Parathyroid adenoma (tissue), 2 donors: ENCODE results near the gene RHOBTB1.

Experiments
- H2AFZ ChIP-seq: fragments of 300-600 bp; sonication (generic); one replicate; pipeline ENCODE4 v1.7.0; 2017; ENCODE audit warnings: antibody characterized with exemption, mild to moderate bottlenecking
- H3K27ac ChIP-seq: fragments of 300-600 bp; sonication (generic); one replicate; pipeline ENCODE4 v1.7.0; 2017
- H3K27me3 ChIP-seq: fragments of 300-600 bp; sonication (generic); one replicate; pipeline ENCODE4 v1.7.0; 2017; ENCODE audit warnings: low read length; ENCODE audit not compliant: control insufficient read depth, insufficient read depth
- H3K36me3 ChIP-seq: fragments of 300-600 bp; sonication (generic); one replicate; pipeline ENCODE4 v1.7.0; 2017; ENCODE audit warnings: low read length; ENCODE audit not compliant: control insufficient read depth, insufficient read depth
- H3K4me1 ChIP-seq: fragments of 300-600 bp; sonication (generic); one replicate; pipeline ENCODE4 v1.7.0; 2017; ENCODE audit warnings: control low read depth
- H3K4me2 ChIP-seq: fragments of 300-600 bp; sonication (generic); one replicate; pipeline ENCODE4 v1.7.0; 2017; ENCODE audit warnings: low read length
- H3K4me3 ChIP-seq: fragments of 300-600 bp; sonication (generic); one replicate; pipeline ENCODE4 v1.7.0; 2017; ENCODE audit warnings: low read depth, low read length
- H3K79me2 ChIP-seq: fragments of 300-600 bp; sonication (generic); one replicate; pipeline ENCODE4 v1.7.0; 2017; ENCODE audit warnings: control low read depth
- H3K9ac ChIP-seq: fragments of 300-600 bp; sonication (generic); one replicate; pipeline ENCODE4 v1.7.0; 2017; ENCODE audit warnings: mild to moderate bottlenecking
- H3K9me3 ChIP-seq: fragments of 300-600 bp; sonication (generic); one replicate; pipeline ENCODE4 v1.7.0; 2017; ENCODE audit warnings: low read length; ENCODE audit not compliant: control insufficient read depth
- TF ChIP-seq, protein P1 (sequence below): fragments of 300-600 bp; sonication (generic); IDR thresholded peaks from one replicate; pipeline ENCODE4 v1.7.0; 2017; ENCODE audit warnings: antibody characterized with exemption, mild to moderate bottlenecking
- donor health status: primary hyperparathyroidism.

RHOBTB1 gene

DNA sequence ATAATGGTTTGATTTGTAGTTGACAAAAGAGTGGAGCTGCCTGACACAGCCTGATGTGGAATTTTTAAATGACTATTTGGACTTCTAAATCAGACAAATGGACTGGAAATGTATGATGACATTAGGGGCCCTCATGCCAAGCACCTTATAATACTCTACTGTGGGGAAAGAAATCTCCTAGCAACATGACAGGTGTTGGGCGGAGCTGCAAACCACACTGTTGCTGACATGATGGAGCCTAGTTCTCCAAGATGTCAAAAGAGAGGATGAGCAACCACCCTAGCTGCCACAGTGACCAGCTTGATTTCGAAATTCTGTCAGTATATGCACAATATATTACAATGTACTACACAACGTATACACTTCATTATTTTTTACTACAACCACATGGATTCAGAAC lies 65.8 kb downstream of the RHOBTB1 start:
- no peak overlapping the region for H3K27ac ChIP-seq
- no peak overlapping the region for H2AFZ ChIP-seq
- no peak overlapping the region for H3K9ac ChIP-seq
- TF ChIP-seq, protein P1, sequence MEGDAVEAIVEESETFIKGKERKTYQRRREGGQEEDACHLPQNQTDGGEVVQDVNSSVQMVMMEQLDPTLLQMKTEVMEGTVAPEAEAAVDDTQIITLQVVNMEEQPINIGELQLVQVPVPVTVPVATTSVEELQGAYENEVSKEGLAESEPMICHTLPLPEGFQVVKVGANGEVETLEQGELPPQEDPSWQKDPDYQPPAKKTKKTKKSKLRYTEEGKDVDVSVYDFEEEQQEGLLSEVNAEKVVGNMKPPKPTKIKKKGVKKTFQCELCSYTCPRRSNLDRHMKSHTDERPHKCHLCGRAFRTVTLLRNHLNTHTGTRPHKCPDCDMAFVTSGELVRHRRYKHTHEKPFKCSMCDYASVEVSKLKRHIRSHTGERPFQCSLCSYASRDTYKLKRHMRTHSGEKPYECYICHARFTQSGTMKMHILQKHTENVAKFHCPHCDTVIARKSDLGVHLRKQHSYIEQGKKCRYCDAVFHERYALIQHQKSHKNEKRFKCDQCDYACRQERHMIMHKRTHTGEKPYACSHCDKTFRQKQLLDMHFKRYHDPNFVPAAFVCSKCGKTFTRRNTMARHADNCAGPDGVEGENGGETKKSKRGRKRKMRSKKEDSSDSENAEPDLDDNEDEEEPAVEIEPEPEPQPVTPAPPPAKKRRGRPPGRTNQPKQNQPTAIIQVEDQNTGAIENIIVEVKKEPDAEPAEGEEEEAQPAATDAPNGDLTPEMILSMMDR, result no peak
- H3K36me3 ChIP-seq, result no peaks in the 10 kb centered on the region
- H3K4me1 ChIP-seq, result peaks cover 3% of the 10 kb centered on the region
- H3K79me2 ChIP-seq, result no peaks in the 10 kb centered on the region
- H3K4me3 ChIP-seq, result no peak overlapping the region
- H3K4me2 ChIP-seq, result no peak overlapping the region
- no peaks in the 10 kb centered on the region for H3K27me3 ChIP-seq
- H3K9me3 ChIP-seq, result no peaks in the 10 kb centered on the region

DNA sequence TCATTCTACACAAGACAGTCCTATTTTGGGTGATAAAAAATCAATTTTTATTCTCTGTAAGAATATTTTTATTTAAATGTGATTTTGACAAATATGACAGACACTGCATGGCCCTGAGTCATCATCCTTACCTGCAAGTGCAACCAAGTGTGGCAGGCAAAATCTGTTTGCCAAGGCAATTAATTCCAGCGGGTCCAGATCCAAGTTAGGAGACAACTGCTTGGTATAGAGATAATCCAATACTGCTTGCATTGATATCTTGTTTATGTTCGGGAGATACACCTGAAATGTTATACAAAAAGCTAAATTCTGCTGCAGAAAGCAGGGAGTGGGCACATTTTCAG lies 66.2 kb downstream of the RHOBTB1 start:
- H3K79me2 ChIP-seq, result no peaks in the 10 kb centered on the region
- H3K9me3 ChIP-seq, result no peaks in the 10 kb centered on the region
- peaks cover 3% of the 10 kb centered on the region for H3K4me1 ChIP-seq
- no peaks in the 10 kb centered on the region for H3K36me3 ChIP-seq
- no peak overlapping the region for H2AFZ ChIP-seq
- H3K27me3 ChIP-seq, result no peaks in the 10 kb centered on the region
- H3K9ac ChIP-seq, result no peak overlapping the region
- no peak overlapping the region for H3K4me2 ChIP-seq
- TF ChIP-seq, protein P1, result no peak
- no peak overlapping the region for H3K27ac ChIP-seq
- no peak overlapping the region for H3K4me3 ChIP-seq

DNA sequence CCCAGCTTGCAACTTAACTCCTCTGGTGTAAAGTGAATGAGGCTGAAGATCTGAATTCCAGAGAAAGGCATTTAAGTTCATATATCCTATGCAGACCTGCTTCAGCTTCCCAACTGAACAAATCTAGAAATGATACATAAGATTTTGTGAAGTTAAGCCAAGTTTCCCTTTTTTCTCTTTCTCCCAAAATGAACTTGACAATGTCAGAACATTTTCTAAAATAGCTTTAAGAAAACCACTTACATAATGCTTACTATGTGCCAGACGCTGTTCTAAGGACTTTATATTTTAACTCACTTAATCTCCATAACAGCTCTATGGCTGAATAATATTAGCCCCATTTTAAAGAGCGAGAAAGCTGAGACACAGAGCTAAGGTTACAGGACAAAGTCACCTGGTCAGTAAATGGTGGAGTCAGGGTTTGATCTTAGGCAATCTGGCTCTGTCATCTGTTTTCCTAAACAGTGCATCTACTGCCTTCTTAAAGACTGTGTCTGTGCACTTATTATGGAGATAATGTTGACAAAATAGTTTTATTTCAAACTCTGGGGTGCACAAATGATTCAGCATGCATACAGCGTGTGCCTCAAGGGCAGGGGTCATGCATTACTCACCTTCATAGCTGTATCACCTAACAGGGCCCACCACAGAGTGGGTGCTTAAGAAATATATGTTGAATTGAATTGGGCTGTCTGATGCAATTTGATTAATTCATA lies 66.8 kb downstream of the RHOBTB1 start:
- Histone ChIP-seq H3K4me3 (no peak overlapping the region), H3K9me3 (no peaks in the 10 kb centered on the region)
- TF ChIP-seq, protein P1, result no peak

DNA sequence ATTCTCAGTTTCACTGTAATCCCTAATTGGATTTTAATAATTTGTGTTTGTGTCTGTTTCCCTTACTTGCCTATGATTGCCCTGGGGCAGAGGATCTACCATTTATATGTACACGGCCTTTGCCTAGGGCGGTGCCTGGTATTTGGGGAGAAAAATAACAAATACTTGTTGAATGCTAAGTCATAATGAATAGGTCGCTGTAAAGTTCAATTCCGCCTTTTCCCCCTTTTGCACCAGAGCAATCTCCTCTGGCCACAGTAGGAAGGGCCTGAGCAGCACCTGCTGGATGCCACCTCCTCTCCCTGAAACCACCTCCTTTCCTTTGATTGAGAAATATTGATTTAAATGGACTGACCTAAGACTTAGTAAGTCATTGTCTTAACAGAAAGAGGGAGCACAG lies 70.2 kb downstream of the RHOBTB1 start:
- Histone ChIP-seq H3K4me1 (peaks cover 3% of the 10 kb centered on the region), H3K36me3 (no peaks in the 10 kb centered on the region), H3K9ac (no peak overlapping the region), H3K79me2 (no peaks in the 10 kb centered on the region), H3K27me3 (no peaks in the 10 kb centered on the region), H3K27ac (no peak overlapping the region), H3K4me2 (no peak overlapping the region), H3K4me3 (no peak overlapping the region), H3K9me3 (no peaks in the 10 kb centered on the region), H2AFZ (no peak overlapping the region)
- TF ChIP-seq, protein P1, result no peak

More for the DNA sequence above, 66.8 kb downstream of the RHOBTB1 start:
- peaks cover 3% of the 10 kb centered on the region for H3K4me1 ChIP-seq
- no peak overlapping the region for H2AFZ ChIP-seq
- H3K27me3 ChIP-seq, result no peaks in the 10 kb centered on the region
- H3K36me3 ChIP-seq, result no peaks in the 10 kb centered on the region
- H3K79me2 ChIP-seq, result no peaks in the 10 kb centered on the region
- no peak overlapping the region for H3K4me2 ChIP-seq
- H3K27ac ChIP-seq, result no peak overlapping the region
- H3K9ac ChIP-seq, result no peak overlapping the region

DNA sequence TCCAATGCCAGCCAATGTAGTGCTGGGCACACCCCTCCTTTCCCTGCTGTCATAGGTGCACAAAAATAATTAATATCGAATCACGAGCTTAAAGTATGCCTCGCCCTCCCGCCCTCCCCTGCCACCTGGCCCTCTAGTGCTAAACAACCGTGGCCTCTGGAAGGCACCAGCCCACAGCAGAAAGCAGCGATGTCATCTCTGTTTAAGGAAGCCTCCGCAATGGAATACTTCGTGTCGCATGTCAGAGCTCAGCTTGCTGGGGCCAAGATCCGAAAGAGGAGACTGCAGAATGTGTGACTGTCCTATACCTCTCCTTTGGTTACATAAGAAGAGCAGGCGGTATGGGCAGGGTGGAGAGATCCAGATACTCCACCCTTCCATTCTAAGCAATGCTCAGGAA lies 71.5 kb downstream of the RHOBTB1 start:
- TF ChIP-seq, protein P1, result no peak
- Histone ChIP-seq H3K4me1 (no peaks in the 10 kb centered on the region), H2AFZ (no peak overlapping the region), H3K9ac (no peak overlapping the region), H3K36me3 (no peaks in the 10 kb centered on the region), H3K9me3 (no peaks in the 10 kb centered on the region), H3K4me2 (no peak overlapping the region), H3K79me2 (no peaks in the 10 kb centered on the region), H3K27me3 (no peaks in the 10 kb centered on the region), H3K27ac (no peak overlapping the region), H3K4me3 (no peak overlapping the region)
